ENCODE measurements around the gene XYLT2. TPM values are rescaled to one million over a fixed set of nuclear protein-coding genes. Genes with fewer than 3 reads are reported as not detected.

Gene XYLT2
- total and polyA plus RNA-seq, 2 of the 8 experiments (the other 6 are each of a cell fraction or from before 2014, with no cell fraction given) = 28.0 to 29.9 TPM

DNA sequence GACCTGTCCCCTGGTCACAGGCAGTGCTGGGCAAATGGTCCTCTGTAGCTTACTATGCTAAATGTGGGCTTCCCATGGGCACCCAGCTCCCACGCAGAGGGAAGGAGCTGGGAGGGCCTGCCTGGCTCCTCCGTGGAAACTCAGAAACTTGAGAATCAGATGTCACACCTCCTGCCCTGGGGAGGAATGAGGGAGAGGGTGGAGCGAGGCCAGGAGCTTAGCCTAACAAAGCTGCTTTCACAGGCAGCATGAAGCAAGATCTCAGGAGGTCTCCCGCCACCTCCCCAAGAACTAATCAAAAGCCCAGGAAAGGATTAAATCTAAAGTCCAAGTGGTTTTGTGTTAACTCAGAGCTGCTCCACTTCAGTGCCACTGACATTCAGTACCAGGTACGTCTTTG, 33.6 kb upstream of the XYLT2 start:
- H2BK20ac ChIP-seq (ENCODE audit: low read length) = 0 out of 2 replicates have a peak overlapping the region, but pooled peaks have one; percentile 23
- H4K8ac ChIP-seq (ENCODE audit: extremely low read depth, insufficient read depth, low read length) = no peak overlapping the region
- no peak overlapping the region for H2BK12ac ChIP-seq (ENCODE audit: low read depth, low read length)
- H3K14ac ChIP-seq (ENCODE audit: insufficient read length) = no peak overlapping the region
- H3K4ac ChIP-seq (replicated peaks; ENCODE audit: insufficient read length, low read depth, low read length) = no peak overlapping the region
- H3K79me2 ChIP-seq (ENCODE audit: control insufficient read depth in 1 of 2, insufficient read depth in 2 of 2, low read length in 2 of 2) = no peaks in the 10 kb centered on the region
- WGBS, 2 experiments (ENCODE audit: extremely low coverage in 1 of 2, insufficient coverage in 1 of 2, insufficient read length in 1 of 2, insufficient replicate concordance in 2 of 2, low coverage in 1 of 2, low lambda C conversion rate in 2 of 2, missing lambda C conversion rate in 1 of 2) = 73% methylated on average over 5 of the region's 5 CpGs; no CpG with 5 or more reads in 1 of the 2 experiments
- H2BK120ac ChIP-seq (replicated peaks; ENCODE audit: low read depth, low read length) = no peak overlapping the region
- CTCF ChIA-PET (ENCODE audit: partially characterized antibody) = interaction anchor here (1.0 to 4.9 kb wide), 14 partner anchors 9 to 172 kb away, joined by 3 to 24 read pairs (median 4); partner anchors contain the start of genes CHAD and COL1A1
- no peaks in the 10 kb centered on the region for H3K36me3 ChIP-seq (ENCODE audit: control insufficient read depth in 2 of 4, insufficient read depth in 4 of 4, low read length in 3 of 4)
- POLR2A ChIA-PET (ENCODE audit: partially characterized antibody) = interaction anchor here (1.1 to 1.2 kb wide), 2 partner anchors 17 to 53 kb away, joined by 3 read pairs; no protein-coding TSS in a partner anchor
- peaks cover 2 to 12% (median 7%) of the 10 kb centered on the region in 4 experiments; a peak in 4 of 7 replicates for H3K4me1 ChIP-seq (replicated peaks in 1 of 4; ENCODE audit: control insufficient read depth in 3 of 4, insufficient read depth in 4 of 4, low read length in 3 of 4)
- no peak overlapping the region for H3K23ac ChIP-seq (ENCODE audit: insufficient read length)
- H4K91ac ChIP-seq (replicated peaks; ENCODE audit: insufficient read length, low read length) = no peak overlapping the region
- H4K5ac ChIP-seq (ENCODE audit: insufficient read length, low read depth, low read length) = no peak overlapping the region
- no peaks in the 10 kb centered on the region for H4K20me1 ChIP-seq (replicated peaks in 1 of 2; ENCODE audit: control insufficient read depth in 1 of 2, insufficient read depth in 2 of 2, low read length in 2 of 2)
- no peak overlapping the region for H3K9ac ChIP-seq (replicated peaks in 1 of 4; ENCODE audit: extremely low read depth in 1 of 4, low read depth in 3 of 4, low read length in 3 of 4)
- DNase-seq (ENCODE audit: low read depth in 1 of 2, low spot score in 2 of 2) (no peak), FAIRE-seq (no peak)
- H3K4me2 ChIP-seq (ENCODE audit: insufficient read depth in 1 of 2, low read depth in 2 of 2, low read length in 2 of 2) = no peak overlapping the region
- H2AFZ ChIP-seq (ENCODE audit: low read length) = 0 out of 2 replicates have a peak overlapping the region, but pooled peaks have one; percentile 10
- H3K23me2 ChIP-seq (ENCODE audit: low read depth, low read length) = no peaks in the 10 kb centered on the region
- H3K18ac ChIP-seq (ENCODE audit: extremely low read depth, low read length) = no peak overlapping the region
- TF ChIP-seq E2F6 (IDR thresholded peaks at IDR 0.05) (peak; percentile 52; the same call in 1 of the 2 replicates), JUN (IDR thresholded peaks at IDR 0.05; ENCODE audit: low read depth, low read length) (no peak)
- no peak overlapping the region for H3K56ac ChIP-seq (replicated peaks; ENCODE audit: insufficient read length, low read depth, low read length)
- no peaks in the 10 kb centered on the region for H3K27me3 ChIP-seq (replicated peaks in 1 of 4; ENCODE audit: control insufficient read depth in 3 of 4, extremely low read depth in 1 of 4, insufficient read depth in 3 of 4, low read length in 3 of 4)
- H2AK5ac ChIP-seq (ENCODE audit: low read depth, low read length) = no peak overlapping the region
- H3K79me1 ChIP-seq (ENCODE audit: low read depth, low read length) = no peaks in the 10 kb centered on the region
- no peak overlapping the region; the same call in 1 of the 2 replicates for H2BK15ac ChIP-seq (ENCODE audit: low read length)
- no peak overlapping the region for H3K27ac ChIP-seq (ENCODE audit: low read depth, low read length)
- no peak overlapping the region for H3K4me3 ChIP-seq (ENCODE audit: extremely low read depth in 1 of 4, insufficient read depth in 2 of 4, low read depth in 3 of 4, low read length in 4 of 4)
- 0 out of 4 replicates have a peak, but pooled peaks cover 0 to 3% of the 10 kb centered on the region in 2 experiments for H3K9me3 ChIP-seq (ENCODE audit: insufficient read depth in 2 of 2, low read depth in 1 of 2, low read length in 1 of 2)
- no peak overlapping the region for H2BK5ac ChIP-seq (ENCODE audit: low read depth, low read length)
